GM18907 (cell line): ENCODE measurements around the gene CTNND2.

Experiments used
- ATAC-seq: cut with Tn5 transposase; IDR thresholded peaks from one replicate; pipeline ENCODE4 v1.9.1; 2021; ENCODE audit warnings: mild to moderate bottlenecking, moderate library complexity; ENCODE audit not compliant: unreplicated experiment

Gene CTNND2

GRCh38 chr5:11289733-11290132, 614.5 kb downstream of the CTNND2 start:
- no peak for ATAC-seq

DNA sequence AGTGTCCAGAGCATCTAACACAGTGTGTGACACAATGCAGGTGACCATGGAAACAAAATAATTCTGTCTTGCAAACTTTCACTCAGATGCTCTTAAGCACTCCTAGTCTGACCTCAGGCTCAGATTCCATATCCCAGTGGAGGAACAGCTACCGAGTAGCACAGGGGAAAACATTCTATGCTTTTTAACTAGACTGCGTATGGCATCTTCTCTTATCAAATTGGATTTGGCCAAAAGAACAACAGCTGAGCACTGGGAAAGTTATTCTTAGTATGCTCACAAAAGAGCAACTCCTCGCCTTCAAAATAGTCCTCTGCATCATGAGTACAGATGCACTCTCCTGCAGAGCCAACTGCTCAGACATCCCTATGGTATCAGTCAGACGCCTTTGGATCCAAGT, 615.0 kb downstream of the CTNND2 start:
- no peak for ATAC-seq

DNA sequence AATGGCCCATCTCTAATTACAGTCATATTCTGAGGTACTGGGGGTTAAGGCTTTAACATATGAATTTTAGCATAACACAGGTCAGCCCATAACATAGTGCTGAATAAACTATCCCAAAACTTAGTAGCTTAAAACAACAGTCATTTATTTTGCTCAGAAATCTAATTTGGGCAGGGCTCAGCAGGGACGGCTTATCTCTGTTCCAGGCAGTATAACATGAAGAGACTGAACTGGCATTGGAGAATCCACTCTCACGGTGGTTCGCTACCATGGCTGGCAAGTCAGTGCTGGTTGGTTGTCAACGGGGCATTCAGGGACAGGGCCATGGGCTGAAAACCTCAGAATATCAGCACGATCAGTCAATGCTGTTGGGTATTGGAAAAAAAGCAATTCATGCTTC, 622.4 kb downstream of the CTNND2 start:
- ATAC-seq, result no peak

GRCh38 chr5:11277323-11277722, 626.9 kb downstream of the CTNND2 start:
- no peak for ATAC-seq

DNA sequence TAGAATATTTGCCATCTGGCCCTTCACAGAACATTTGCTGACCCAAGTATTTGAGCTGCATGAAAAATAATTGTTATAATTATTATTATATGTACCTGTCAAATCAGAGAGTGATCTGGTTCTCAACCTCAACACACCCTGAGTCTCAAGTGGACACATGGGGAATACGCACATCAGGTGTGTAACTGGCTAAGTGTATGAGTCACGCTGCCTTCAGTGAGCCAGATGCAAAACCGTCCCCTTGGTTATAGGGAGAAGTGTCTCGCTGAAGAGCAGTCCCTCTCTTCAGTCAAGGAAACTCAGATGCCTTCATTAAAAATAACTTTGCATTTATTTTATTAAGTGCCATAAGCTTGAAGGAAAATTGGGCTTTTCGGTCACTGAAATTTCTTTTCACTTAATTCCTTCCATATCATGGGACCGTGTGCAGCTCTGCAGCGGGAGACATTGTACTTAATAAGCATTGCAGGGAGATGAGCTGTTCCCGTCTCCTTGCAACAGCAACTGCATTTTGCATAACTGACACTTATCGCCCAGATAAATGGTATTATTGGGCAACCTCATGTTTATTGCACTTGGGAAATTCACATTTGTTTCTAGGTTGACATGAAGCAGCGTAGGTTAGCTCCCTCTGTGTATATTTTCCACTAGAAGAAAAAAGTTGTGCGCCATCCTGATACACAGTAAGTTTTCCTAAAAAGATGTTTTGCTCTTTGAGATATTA, 630.9 kb downstream of the CTNND2 start:
- no peak for ATAC-seq

DNA sequence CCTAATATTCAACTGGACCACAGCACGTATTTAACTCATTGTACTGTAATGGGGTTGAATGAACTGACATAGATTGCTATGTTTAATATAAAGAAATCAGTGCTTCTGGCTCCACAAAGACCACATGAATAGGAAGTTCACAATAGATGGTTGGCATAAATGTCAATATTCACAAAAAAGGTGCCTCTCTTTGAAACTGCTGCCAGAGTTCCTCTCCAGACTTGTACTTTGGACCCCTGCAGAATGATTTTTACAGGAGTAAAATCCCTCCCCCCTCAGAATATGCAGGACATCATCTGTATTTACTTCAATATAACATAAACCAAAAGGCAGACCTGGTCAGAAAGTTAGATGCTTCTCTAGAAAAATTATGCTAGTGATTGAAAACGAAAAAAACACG, 634.7 kb downstream of the CTNND2 start:
- no peak for ATAC-seq

DNA sequence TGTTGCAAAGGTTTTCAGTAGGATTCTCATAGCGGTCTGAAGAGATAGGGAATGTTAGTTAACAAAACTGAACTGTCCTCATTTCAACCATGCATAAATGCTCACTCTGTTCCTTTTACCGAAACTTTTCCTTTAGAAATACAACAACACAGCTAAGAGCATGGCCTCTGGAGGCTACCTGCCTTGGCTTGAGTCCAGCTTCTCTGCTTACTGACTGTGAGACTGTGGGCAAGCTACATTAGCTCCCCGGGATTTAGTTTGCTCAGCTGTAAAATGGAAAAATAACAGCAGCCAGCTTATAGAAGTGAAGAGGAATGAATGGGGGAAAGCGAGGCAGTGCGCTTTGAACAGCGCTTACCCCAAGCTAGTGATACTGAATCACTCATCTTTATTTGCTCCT, 635.4 kb downstream of the CTNND2 start:
- no peak for ATAC-seq

- ATAC-seq, result no peak
Measured at GRCh38 chr5:11266331-11266730, 637.9 kb downstream of the CTNND2 start.

DNA sequence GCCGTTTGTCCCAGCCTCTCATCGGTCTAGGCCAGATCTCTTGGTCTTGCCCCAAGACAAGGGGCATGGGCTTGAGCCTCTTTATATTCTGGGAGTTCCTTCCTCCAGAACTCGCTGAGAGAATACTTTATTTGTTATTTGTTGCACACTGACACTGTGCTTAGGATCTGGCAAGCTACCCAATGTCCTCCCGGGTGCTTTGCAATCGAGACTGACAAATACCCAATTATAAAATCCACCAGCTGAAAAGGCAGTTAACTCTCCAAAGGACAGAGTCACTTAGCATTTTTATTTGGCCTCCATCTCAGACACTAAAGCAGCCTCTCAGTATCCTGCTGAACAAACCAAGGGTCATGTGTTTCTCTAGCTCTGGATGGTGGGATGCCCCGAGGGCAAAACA, 643.0 kb downstream of the CTNND2 start:
- ATAC-seq, result no peak

GRCh38 chr5:11258001-11258400, 646.2 kb downstream of the CTNND2 start:
- no peak for ATAC-seq

DNA sequence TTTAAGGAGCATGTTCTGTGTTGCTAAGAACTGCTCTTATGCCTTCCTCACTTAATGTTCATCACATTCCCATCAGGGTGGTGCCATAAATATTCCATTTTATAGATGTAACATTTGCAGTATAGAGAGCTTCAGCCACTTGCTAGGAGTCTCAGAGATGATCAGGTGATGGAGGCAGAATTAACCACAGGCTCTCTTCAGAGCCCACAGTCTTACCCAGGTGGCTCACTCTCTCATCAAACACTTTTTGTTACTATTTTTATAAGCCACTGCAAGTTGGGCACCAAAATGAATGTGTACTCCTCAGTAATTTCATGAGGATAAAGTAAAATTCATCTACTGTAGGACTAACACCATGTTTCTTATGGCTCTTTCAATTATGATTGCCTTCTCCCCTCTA, 651.7 kb downstream of the CTNND2 start:
- no peak for ATAC-seq

GRCh38 chr5:11252075-11252474, 652.2 kb downstream of the CTNND2 start:
- no peak for ATAC-seq

DNA sequence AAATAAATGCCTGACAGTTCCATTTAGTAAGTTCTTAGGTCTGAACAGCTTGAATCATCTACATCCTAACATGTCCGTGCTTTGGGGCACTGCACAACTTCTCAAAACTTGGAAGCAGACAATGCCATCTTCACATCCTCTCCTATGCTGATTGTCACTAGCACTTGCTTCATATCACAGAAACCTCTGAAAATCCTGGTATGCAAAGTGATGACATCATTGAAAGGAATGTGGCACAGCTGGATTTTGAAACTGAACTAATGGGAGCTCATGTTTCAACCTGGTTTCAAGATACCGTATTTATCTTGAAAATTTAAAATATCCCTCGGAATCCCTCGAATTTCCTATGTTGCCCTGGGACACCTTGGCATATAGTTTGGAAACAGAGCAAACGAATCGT, 653.0 kb downstream of the CTNND2 start:
- ATAC-seq, result no peak

- no peak for ATAC-seq
Measured at GRCh38 chr5:11248966-11249365, 655.3 kb downstream of the CTNND2 start.

DNA sequence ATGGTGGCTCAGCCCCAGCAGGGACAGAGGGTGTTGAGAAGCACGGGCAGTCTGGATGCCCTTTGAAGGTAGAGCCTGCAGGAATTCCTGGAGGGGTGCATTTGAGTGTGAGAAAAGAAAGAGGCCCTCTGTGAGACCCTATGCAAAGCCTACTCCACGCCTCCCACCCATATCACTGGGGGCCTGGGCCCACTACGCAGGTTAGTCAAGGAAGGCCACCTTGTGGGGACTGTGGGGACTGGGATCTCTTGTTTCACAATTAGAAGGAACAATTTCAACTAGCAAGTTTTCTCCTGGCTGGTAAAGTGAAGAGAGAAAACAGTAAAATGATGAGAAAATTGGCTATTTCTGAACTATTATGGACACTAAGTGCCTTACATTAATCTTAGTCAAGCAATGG, 657.0 kb downstream of the CTNND2 start:
- no peak for ATAC-seq

- ATAC-seq, result no peak
Measured at GRCh38 chr5:11240293-11241190, 663.7 kb downstream of the CTNND2 start.

GRCh38 chr5:11239261-11240015, 664.8 kb downstream of the CTNND2 start:
- no peak for ATAC-seq

DNA sequence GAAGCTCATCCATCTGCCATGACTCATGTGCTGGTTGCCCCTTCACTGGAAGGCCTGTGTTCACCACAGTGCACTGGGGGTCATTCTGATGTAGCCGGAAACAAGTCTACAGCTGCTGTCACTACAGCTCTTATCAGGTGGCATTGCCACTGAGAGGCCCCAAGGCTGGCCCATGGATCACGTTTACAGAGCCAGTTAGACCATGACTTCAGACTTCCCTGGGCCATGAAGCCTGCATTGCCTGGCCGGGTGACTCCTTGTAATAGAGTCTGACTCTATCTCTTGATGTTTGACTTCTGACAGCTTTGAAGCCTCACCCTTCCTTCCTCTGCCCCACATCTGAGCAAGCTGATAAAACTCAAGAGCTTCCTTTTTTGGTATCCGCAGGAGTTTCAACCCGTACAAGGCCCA, 669.7 kb downstream of the CTNND2 start:
- no peak for ATAC-seq

- no peak for ATAC-seq
Measured at GRCh38 chr5:11230890-11231289, 673.4 kb downstream of the CTNND2 start.

GRCh38 chr5:11227064-11227463, 677.2 kb downstream of the CTNND2 start:
- no peak for ATAC-seq

DNA sequence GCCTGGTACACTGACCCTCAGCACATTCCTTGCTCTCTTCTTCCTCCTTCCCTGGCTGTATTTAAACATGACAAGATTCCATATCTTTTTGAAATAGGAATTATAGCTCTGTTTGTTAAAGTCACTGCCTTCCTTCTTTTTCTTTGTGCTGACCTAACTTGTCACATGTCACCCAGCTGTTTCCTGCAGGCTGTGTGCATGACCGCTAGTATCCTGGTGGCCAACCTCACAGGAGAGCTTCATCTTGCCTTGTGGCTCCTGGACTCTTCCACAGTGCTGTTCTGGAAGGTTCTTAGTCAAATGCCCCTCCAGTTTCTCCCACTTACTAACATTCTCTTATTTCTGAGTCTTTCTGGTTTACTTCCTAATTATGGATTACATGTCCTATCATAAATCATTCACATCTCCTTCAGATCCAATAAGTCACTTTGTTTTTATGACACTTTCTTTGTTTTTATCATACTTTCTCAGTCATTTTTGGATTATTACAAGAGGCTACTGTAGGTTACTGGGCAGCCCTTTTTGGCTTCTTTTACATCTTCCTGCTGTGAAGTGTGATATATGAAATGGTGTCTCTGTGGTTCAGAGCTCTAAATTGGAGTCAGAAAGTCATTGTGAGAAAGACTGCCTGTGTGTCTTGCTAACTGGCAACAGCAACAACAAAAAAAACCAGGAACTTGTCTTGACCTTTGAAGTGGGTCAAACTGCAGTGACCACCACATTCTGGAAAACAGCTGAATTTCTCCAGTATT, 679.6 kb downstream of the CTNND2 start:
- no peak for ATAC-seq
